ENCODE results near the gene DYNLT5.
"Not testable (repeated sequence)": the region's sequence is repeated elsewhere in the genome, so short reads cannot be mapped to it uniquely, and the experiment has no call there.

Gene DYNLT5

GRCh38 chr1:66795839-66796238 lies 43.6 kb downstream of the DYNLT5 start:
- H3K23ac ChIP-seq (ENCODE audit: low read length); H3K27me3 ChIP-seq (ENCODE audit: insufficient read depth, low read length, poor library complexity); H2AK5ac ChIP-seq (ENCODE audit: low read length); H3K56ac ChIP-seq (ENCODE audit: low read length); H3K4ac ChIP-seq (ENCODE audit: low read depth, low read length); H2BK15ac ChIP-seq (replicated peaks; ENCODE audit: low read depth); H3K4me1 ChIP-seq (ENCODE audit: control insufficient read depth, low read depth, low read length); DNase-seq; H3K9ac ChIP-seq (ENCODE audit: low read length); H2BK5ac ChIP-seq (ENCODE audit: low read length); H2BK120ac ChIP-seq (ENCODE audit: low read depth, low read length); H4K8ac ChIP-seq (ENCODE audit: low read depth, low read length); H3K4me2 ChIP-seq (ENCODE audit: low read length); H3K18ac ChIP-seq (ENCODE audit: low read length); H3K79me1 ChIP-seq (ENCODE audit: low read length); H3K4me3 ChIP-seq (ENCODE audit: low read length); H4K5ac ChIP-seq (ENCODE audit: low read length); H3K36me3 ChIP-seq (ENCODE audit: control insufficient read depth, insufficient read depth, low read length); H3K27ac ChIP-seq (ENCODE audit: low read depth, low read length); H3K79me2 ChIP-seq (ENCODE audit: control insufficient read depth, insufficient read depth, low read length): not testable (repeated sequence)
- no CpG with 5 or more reads among the region's 2 CpGs for WGBS (ENCODE audit: extremely low coverage, insufficient coverage, low lambda C conversion rate)

- Histone ChIP-seq H2BK120ac (ENCODE audit: low read depth, low read length) (no peak overlapping the region), H4K5ac (ENCODE audit: low read length) (no peak overlapping the region), H3K9ac (ENCODE audit: low read length) (no peak overlapping the region), H3K18ac (ENCODE audit: low read length) (no peak overlapping the region), H3K4me3 (ENCODE audit: low read length) (no peak overlapping the region), H3K4me1 (ENCODE audit: control insufficient read depth, low read depth, low read length) (no peaks in the 10 kb centered on the region), H3K27ac (ENCODE audit: low read depth, low read length) (no peak overlapping the region), H2BK15ac (replicated peaks; ENCODE audit: low read depth) (no peak overlapping the region), H3K4ac (ENCODE audit: low read depth, low read length) (no peak overlapping the region), H3K79me1 (ENCODE audit: low read length) (no peaks in the 10 kb centered on the region), H2AK5ac (ENCODE audit: low read length) (no peak overlapping the region), H3K23ac (ENCODE audit: low read length) (no peak overlapping the region), H2BK5ac (ENCODE audit: low read length) (no peak overlapping the region), H3K27me3 (ENCODE audit: insufficient read depth, low read length, poor library complexity) (no peaks in the 10 kb centered on the region), H3K79me2 (ENCODE audit: control insufficient read depth, insufficient read depth, low read length) (no peaks in the 10 kb centered on the region), H3K56ac (ENCODE audit: low read length) (no peak overlapping the region), H3K4me2 (ENCODE audit: low read length) (no peak overlapping the region), H3K36me3 (ENCODE audit: control insufficient read depth, insufficient read depth, low read length) (no peaks in the 10 kb centered on the region), H4K8ac (ENCODE audit: low read depth, low read length) (no peak overlapping the region)
- WGBS (ENCODE audit: extremely low coverage, insufficient coverage, low lambda C conversion rate), result no CpG with 5 or more reads among the region's 1 CpG
- no peak for DNase-seq
These were observed 57.0 kb downstream of the DYNLT5 start for GRCh38 chr1:66809245-66809644.

DNA sequence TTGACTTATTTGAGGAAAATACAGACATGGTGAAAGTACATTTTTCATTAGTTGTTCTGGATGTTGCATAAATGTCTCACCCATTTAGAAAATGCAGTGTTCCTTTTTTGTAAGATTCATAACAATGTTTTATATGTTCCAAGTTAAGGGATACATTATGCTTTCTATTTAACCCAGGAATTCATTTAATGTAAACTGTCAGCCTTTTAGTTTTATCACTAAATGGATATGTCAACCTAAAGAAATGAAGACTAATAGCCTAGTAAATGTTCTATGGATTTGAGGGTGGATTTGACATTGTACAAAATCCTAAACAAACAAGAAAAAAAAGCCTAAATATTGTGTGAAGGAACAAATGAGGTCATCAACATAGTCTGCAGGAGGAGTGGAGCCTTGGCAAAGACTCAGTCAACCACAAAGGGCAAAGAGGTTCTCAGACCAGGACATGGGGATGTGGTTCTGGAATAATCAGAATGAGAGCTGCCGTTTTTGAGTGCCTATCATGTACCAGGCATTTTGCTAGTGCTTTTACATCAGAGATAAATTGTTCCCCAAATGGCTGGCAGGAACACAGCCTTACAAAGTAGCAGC lies 57.6 kb downstream of the DYNLT5 start:
- H3K79me1 ChIP-seq (ENCODE audit: low read length), result no peaks in the 10 kb centered on the region
- no peak overlapping the region for H3K23ac ChIP-seq (ENCODE audit: low read length)
- no peak overlapping the region for H2BK5ac ChIP-seq (ENCODE audit: low read length)
- H3K4me2 ChIP-seq (ENCODE audit: low read length), result no peak overlapping the region
- no peak overlapping the region for H3K18ac ChIP-seq (ENCODE audit: low read length)
- H3K27me3 ChIP-seq (ENCODE audit: insufficient read depth, low read length, poor library complexity), result no peaks in the 10 kb centered on the region
- H3K56ac ChIP-seq (ENCODE audit: low read length), result no peak overlapping the region
- no peak overlapping the region for H2BK15ac ChIP-seq (replicated peaks; ENCODE audit: low read depth)
- H2BK120ac ChIP-seq (ENCODE audit: low read depth, low read length), result no peak overlapping the region
- no peaks in the 10 kb centered on the region for H3K36me3 ChIP-seq (ENCODE audit: control insufficient read depth, insufficient read depth, low read length)
- no peak overlapping the region for H3K27ac ChIP-seq (ENCODE audit: low read depth, low read length)
- no peak overlapping the region for H4K5ac ChIP-seq (ENCODE audit: low read length)
- H3K4ac ChIP-seq (ENCODE audit: low read depth, low read length), result no peak overlapping the region
- H4K8ac ChIP-seq (ENCODE audit: low read depth, low read length), result no peak overlapping the region
- no peaks in the 10 kb centered on the region for H3K4me1 ChIP-seq (ENCODE audit: control insufficient read depth, low read depth, low read length)
- no peak overlapping the region for H3K4me3 ChIP-seq (ENCODE audit: low read length)
- no peaks in the 10 kb centered on the region for H3K79me2 ChIP-seq (ENCODE audit: control insufficient read depth, insufficient read depth, low read length)
- no peak overlapping the region for H3K9ac ChIP-seq (ENCODE audit: low read length)
- no peak overlapping the region for H2AK5ac ChIP-seq (ENCODE audit: low read length)
- DNase-seq, result no peak
- WGBS (ENCODE audit: extremely low coverage, insufficient coverage, low lambda C conversion rate), result no CpG with 5 or more reads among the region's 1 CpG

DNA sequence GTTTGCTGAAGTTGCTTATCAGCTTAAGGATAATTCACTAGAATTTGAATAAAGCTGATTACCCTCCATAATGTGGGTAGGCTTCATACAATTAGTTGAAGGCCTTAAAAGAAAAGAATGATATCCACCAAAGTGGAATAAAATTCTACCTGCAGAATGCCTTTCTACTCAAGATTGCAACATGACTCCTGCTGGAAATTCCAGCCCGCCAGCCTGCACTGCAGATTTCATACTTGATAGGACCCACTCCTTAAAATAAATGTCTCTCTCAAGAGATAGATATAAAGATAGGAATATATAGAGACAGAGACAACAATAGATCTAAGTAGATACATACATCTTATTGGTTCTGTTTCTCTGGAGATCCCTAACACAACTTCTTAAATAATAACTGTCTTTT lies 72.5 kb downstream of the DYNLT5 start:
- Histone ChIP-seq H3K27ac (ENCODE audit: low read depth, low read length) (no peak overlapping the region), H3K4me1 (ENCODE audit: control insufficient read depth, low read depth, low read length) (no peaks in the 10 kb centered on the region), H2BK15ac (replicated peaks; ENCODE audit: low read depth) (no peak overlapping the region), H3K18ac (ENCODE audit: low read length) (no peak overlapping the region), H3K4ac (ENCODE audit: low read depth, low read length) (no peak overlapping the region), H3K79me1 (ENCODE audit: low read length) (no peaks in the 10 kb centered on the region), H2AK5ac (ENCODE audit: low read length) (no peak overlapping the region), H4K8ac (ENCODE audit: low read depth, low read length) (no peak overlapping the region), H3K4me2 (ENCODE audit: low read length) (no peak overlapping the region), H3K36me3 (ENCODE audit: control insufficient read depth, insufficient read depth, low read length) (no peaks in the 10 kb centered on the region), H2BK5ac (ENCODE audit: low read length) (no peak overlapping the region), H3K23ac (ENCODE audit: low read length) (no peak overlapping the region), H3K9ac (ENCODE audit: low read length) (no peak overlapping the region), H3K56ac (ENCODE audit: low read length) (no peak overlapping the region), H2BK120ac (ENCODE audit: low read depth, low read length) (no peak overlapping the region), H3K79me2 (ENCODE audit: control insufficient read depth, insufficient read depth, low read length) (no peaks in the 10 kb centered on the region), H4K5ac (ENCODE audit: low read length) (no peak overlapping the region), H3K4me3 (ENCODE audit: low read length) (no peak overlapping the region), H3K27me3 (ENCODE audit: insufficient read depth, low read length, poor library complexity) (no peaks in the 10 kb centered on the region)
- WGBS (ENCODE audit: extremely low coverage, insufficient coverage, low lambda C conversion rate), result no CpG with 5 or more reads among the region's 1 CpG
- DNase-seq, result no peak

All from mesendoderm (in vitro differentiated cells).